K562 (cell line): ENCODE data around the gene DGCR8. TPM values are rescaled to one million over a fixed set of nuclear protein-coding genes. Genes with fewer than 3 reads are reported as not detected.

Source experiments
- BDP1 ChIP-seq: IDR thresholded peaks from 3 replicates; pipeline ENCODE4 v1.6.1; 2011; ENCODE audit not compliant: insufficient read length, insufficient read depth
- CBX8 ChIP-seq: fragments of 200-600 bp; sonication (generic); IDR thresholded peaks from 2 replicates; pipeline ENCODE4 v1.6.1; 2012; ENCODE audit warnings: borderline replicate concordance, mixed run types, low read depth, mild to moderate bottlenecking, moderate library complexity, mixed read lengths, low read length, control low read depth, inconsistent platforms; ENCODE audit not compliant: poor library complexity, severe bottlenecking; ENCODE audit errors: extremely low read depth
- HNRNPK ChIP-seq: fragments of 200-400 bp; formaldehyde crosslinking; IDR thresholded peaks from one replicate; pipeline ENCODE4 v1.6.1; 2018; ENCODE audit warnings: mild to moderate bottlenecking, low read depth, low read length; ENCODE audit not compliant: poor library complexity, severe bottlenecking
- TAF15 ChIP-seq: fragments of 200-400 bp; formaldehyde crosslinking; IDR thresholded peaks from 2 replicates; pipeline ENCODE4 v1.6.1; 2017; ENCODE audit warnings: mild to moderate bottlenecking, low read depth, low read length, moderate library complexity
- ZNF174 ChIP-seq: fragments of 250-450 bp; sonication (Bioruptor Pico); IDR thresholded peaks from 2 replicates; pipeline ENCODE4 v1.4.0; 2020; ENCODE audit warnings: mild to moderate bottlenecking
- polyA plus RNA-seq, 8 experiments: library from polyadenylated mRNA; depleted of rRNA in 4 of 8; stranded (reverse) in 5 of 8; unstranded in 3 of 8; fragments of >200 nt; fragmentation: Nextera tagmentation in 2 of 8; fragmentation: Illumina TruSeq in 1 of 8; extraction: Ambion mirVana in 2 of 8; extraction: Trizol in 1 of 8; gene quantifications; 2 replicates each; pipeline versions ENCODE4 v1.2.1 to v1.2.3, GENCODE V29; 2011 to 2014; ENCODE audit warnings: inconsistent platforms in 1 of 8, missing spikeins in 1 of 8
- total RNA-seq, 7 experiments: library from RNA; depleted of rRNA in 6 of 7; stranded (reverse); fragments of >200 nt in 6 of 7; fragmentation: Illumina TruSeq in 2 of 7; extraction: Trizol in 2 of 7; gene quantifications; 2 replicates each; pipeline versions ENCODE4 v1.2.1 to v1.2.3, GENCODE V29; 2011 to 2021; ENCODE audit warnings: low replicate concordance in 1 of 7
- TF ChIP-seq, protein P1 (sequence below): fragments of 250-450 bp; sonication (Bioruptor Pico); IDR thresholded peaks from 2 replicates; pipeline ENCODE4 v1.4.0; 2020
- TF ChIP-seq, protein P2 (sequence below): fragments of 250-450 bp; sonication (Bioruptor Pico); IDR thresholded peaks from 2 replicates; pipeline ENCODE4 v1.5.0; 2021
- TF ChIP-seq, protein P3 (sequence below), 2 experiments: IDR thresholded peaks in 1 of 2; conservative IDR thresholded peaks in 1 of 2; 2 replicates each; pipeline ENCODE4 v1.6.1; 2016; ENCODE audit warnings: low read depth in 2 of 2, mild to moderate bottlenecking in 1 of 2, missing compliant biosample characterization in 1 of 2, missing genetic modification characterization in 1 of 2, moderate library complexity in 1 of 2

DGCR8 gene
- total and polyA plus RNA-seq, 9 of the 15 experiments (the other 6 are each of a cell fraction or from before 2014, with no cell fraction given): 5.9 to 144 (median 80.1) TPM

DNA sequence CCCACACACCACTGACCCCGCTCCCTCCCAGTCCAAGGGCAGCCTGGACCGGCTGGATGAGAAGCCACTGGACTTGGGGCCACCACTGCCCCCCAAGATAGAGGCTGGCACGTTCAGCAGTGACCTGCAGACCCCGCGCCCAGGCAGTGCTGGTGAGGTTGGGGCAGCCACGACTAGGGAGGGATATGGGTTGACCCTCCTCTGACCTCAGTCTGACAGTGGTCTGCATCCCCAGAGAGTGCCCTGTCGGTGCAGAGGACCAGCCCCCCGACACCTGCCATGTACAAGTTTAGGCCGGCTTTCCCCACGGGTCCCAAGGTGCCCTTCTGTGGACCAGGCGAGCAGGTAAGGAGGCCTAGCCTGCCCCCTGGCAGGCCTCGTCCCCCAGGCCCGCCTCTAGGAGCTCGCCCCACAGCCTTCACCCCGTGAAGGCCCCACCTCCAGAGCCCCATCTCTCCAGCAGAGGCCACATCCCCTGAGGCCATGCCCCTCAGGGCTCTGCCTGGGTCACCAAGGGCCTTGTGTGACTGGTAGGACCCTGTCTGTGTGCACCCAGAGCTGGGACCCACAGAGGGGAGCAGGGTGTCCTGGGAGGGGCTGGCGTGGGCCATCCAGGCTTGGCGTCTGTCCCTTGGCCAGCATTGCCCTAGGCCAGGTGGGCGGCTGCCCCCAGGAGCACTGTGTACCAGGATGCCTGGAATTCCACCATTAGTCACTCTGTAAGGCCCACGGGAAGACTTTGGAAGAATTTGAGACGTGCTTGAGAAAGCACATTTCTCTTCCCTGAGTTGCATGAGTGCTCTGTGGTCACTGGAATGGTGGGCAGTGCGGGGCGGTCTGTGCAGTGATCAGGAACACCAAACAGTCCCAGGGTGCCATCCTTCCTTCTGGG, 61.4 kb downstream of the DGCR8 start (continued):
- TF ChIP-seq, protein P1, sequence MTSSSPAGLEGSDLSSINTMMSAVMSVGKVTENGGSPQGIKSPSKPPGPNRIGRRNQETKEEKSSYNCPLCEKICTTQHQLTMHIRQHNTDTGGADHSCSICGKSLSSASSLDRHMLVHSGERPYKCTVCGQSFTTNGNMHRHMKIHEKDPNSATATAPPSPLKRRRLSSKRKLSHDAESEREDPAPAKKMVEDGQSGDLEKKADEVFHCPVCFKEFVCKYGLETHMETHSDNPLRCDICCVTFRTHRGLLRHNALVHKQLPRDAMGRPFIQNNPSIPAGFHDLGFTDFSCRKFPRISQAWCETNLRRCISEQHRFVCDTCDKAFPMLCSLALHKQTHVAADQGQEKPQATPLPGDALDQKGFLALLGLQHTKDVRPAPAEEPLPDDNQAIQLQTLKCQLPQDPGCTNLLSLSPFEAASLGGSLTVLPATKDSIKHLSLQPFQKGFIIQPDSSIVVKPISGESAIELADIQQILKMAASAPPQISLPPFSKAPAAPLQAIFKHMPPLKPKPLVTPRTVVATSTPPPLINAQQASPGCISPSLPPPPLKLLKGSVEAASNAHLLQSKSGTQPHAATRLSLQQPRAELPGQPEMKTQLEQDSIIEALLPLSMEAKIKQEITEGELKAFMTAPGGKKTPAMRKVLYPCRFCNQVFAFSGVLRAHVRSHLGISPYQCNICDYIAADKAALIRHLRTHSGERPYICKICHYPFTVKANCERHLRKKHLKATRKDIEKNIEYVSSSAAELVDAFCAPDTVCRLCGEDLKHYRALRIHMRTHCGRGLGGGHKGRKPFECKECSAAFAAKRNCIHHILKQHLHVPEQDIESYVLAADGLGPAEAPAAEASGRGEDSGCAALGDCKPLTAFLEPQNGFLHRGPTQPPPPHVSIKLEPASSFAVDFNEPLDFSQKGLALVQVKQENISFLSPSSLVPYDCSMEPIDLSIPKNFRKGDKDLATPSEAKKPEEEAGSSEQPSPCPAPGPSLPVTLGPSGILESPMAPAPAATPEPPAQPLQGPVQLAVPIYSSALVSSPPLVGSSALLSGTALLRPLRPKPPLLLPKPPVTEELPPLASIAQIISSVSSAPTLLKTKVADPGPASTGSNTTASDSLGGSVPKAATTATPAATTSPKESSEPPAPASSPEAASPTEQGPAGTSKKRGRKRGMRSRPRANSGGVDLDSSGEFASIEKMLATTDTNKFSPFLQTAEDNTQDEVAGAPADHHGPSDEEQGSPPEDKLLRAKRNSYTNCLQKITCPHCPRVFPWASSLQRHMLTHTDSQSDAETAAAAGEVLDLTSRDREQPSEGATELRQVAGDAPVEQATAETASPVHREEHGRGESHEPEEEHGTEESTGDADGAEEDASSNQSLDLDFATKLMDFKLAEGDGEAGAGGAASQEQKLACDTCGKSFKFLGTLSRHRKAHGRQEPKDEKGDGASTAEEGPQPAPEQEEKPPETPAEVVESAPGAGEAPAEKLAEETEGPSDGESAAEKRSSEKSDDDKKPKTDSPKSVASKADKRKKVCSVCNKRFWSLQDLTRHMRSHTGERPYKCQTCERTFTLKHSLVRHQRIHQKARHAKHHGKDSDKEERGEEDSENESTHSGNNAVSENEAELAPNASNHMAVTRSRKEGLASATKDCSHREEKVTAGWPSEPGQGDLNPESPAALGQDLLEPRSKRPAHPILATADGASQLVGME (CRISPR knock-in tag): peak; percentile 24; the same call in 1 of the 2 replicates
- TF ChIP-seq, protein P2, sequence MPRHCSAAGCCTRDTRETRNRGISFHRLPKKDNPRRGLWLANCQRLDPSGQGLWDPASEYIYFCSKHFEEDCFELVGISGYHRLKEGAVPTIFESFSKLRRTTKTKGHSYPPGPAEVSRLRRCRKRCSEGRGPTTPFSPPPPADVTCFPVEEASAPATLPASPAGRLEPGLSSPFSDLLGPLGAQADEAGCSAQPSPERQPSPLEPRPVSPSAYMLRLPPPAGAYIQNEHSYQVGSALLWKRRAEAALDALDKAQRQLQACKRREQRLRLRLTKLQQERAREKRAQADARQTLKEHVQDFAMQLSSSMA: no peak
- TF ChIP-seq BDP1 (no peak), TAF15 (0 out of 2 replicates have a peak, but pooled peaks have one; percentile 42), HNRNPK (no peak), CBX8 (no peak), ZNF174 (CRISPR knock-in tag) (no peak)
- TF ChIP-seq, protein P3, sequence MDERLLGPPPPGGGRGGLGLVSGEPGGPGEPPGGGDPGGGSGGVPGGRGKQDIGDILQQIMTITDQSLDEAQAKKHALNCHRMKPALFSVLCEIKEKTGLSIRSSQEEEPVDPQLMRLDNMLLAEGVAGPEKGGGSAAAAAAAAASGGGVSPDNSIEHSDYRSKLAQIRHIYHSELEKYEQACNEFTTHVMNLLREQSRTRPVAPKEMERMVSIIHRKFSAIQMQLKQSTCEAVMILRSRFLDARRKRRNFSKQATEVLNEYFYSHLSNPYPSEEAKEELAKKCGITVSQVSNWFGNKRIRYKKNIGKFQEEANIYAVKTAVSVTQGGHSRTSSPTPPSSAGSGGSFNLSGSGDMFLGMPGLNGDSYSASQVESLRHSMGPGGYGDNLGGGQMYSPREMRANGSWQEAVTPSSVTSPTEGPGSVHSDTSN (CRISPR knock-in tag; IDR thresholded peaks at IDR 0.05; ENCODE audit: low read depth): 0 out of 2 replicates have a peak, but pooled peaks have one; percentile 2
- TF ChIP-seq, protein P3 (tag; conservative IDR thresholded peaks at IDR 0.05; ENCODE audit: low read depth): no peak
